ENCODE data around the gene SSR1. TPM values are rescaled to one million over a fixed set of nuclear protein-coding genes. Genes with fewer than 3 reads are reported as not detected.

The SSR1 gene
- total RNA-seq, 1 experiment from 2014 or later, result 102 TPM

DNA sequence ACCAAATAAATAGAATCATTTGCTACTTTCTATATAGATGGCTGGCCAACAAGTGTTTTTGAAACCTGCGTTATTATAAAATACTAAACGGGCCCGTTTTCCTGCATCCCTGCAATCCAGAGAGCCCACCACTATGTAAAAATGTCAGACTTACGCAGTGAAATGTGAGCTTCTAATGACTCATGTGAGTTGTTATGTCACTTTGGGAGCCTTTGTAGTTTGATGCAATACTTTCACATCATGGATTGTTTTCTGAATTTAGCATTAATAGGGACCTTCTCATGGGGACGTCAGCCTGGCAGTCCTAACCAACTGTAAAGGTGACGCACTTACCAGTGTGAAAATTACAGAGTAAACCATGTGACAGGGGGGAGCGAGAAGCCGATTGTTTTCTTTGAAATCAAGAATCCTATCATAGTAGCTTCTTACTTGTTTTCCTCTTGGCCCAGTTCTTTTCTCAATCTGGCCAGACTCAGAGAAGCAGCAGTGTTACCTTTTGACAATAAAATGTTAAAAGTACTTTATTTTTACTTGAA lies 75.3 kb downstream of the SSR1 start:
- no peaks in the 10 kb centered on the region for H3K9me3 ChIP-seq (ENCODE audit: control insufficient read depth, low read depth, low read length)
- no peak overlapping the region for H3K4me2 ChIP-seq (ENCODE audit: insufficient read depth, insufficient read length, low read length)
- H2BK15ac ChIP-seq (ENCODE audit: low read depth, low read length), result no peak overlapping the region
- H2BK120ac ChIP-seq (ENCODE audit: low read depth, low read length, poor library complexity, severe bottlenecking), result no peak overlapping the region
- H3K27me3 ChIP-seq (ENCODE audit: insufficient read depth, low read length), result no peaks in the 10 kb centered on the region
- no peaks in the 10 kb centered on the region for H3K9me3 Mint-ChIP-seq
- DNase-seq, result no peak
- H3K27me3 Mint-ChIP-seq (ENCODE audit: low read depth), result no peaks in the 10 kb centered on the region
- H2AK5ac ChIP-seq (ENCODE audit: insufficient read length, low read length), result no peak overlapping the region
- TF ChIP-seq, protein P1, sequence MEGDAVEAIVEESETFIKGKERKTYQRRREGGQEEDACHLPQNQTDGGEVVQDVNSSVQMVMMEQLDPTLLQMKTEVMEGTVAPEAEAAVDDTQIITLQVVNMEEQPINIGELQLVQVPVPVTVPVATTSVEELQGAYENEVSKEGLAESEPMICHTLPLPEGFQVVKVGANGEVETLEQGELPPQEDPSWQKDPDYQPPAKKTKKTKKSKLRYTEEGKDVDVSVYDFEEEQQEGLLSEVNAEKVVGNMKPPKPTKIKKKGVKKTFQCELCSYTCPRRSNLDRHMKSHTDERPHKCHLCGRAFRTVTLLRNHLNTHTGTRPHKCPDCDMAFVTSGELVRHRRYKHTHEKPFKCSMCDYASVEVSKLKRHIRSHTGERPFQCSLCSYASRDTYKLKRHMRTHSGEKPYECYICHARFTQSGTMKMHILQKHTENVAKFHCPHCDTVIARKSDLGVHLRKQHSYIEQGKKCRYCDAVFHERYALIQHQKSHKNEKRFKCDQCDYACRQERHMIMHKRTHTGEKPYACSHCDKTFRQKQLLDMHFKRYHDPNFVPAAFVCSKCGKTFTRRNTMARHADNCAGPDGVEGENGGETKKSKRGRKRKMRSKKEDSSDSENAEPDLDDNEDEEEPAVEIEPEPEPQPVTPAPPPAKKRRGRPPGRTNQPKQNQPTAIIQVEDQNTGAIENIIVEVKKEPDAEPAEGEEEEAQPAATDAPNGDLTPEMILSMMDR (conservative IDR thresholded peaks at IDR 0.05), result no peak
- no peak overlapping the region for H4K5ac ChIP-seq (ENCODE audit: insufficient read length, low read depth, low read length)
- H2BK5ac ChIP-seq (ENCODE audit: insufficient read length, low read length), result no peak overlapping the region
- no peak overlapping the region for H2BK20ac ChIP-seq (ENCODE audit: low read depth, low read length, poor library complexity, severe bottlenecking)
- H3K14ac ChIP-seq (ENCODE audit: insufficient read depth, low read length), result no peak overlapping the region
- peaks cover 2 to 8% (median 4%) of the 10 kb centered on the region in 3 experiments; a peak in 6 of 7 replicates for H3K36me3 Mint-ChIP-seq (ENCODE audit: insufficient read depth in 1 of 3, low read depth in 3 of 3)
- H3K23me2 ChIP-seq (ENCODE audit: insufficient read length, low read depth, low read length, poor library complexity, severe bottlenecking), result no peaks in the 10 kb centered on the region
- no peak overlapping the region for H3K4ac ChIP-seq (ENCODE audit: low read depth, low read length)
- H4K8ac ChIP-seq (replicated peaks; ENCODE audit: insufficient read length, low read depth, low read length), result no peak overlapping the region
- no peak overlapping the region for H3K9ac ChIP-seq (ENCODE audit: extremely low read depth, insufficient read length, low read length)
- no peaks in the 10 kb centered on the region for H3K79me1 ChIP-seq (ENCODE audit: insufficient read depth, low read depth, low read length, poor library complexity, severe bottlenecking)
- peaks cover 9% of the 10 kb centered on the region for H3K4me1 ChIP-seq (ENCODE audit: insufficient read depth, low read length)
- H3T11ph ChIP-seq (ENCODE audit: low read length), result no peak overlapping the region
- no peak overlapping the region for H2BK12ac ChIP-seq (ENCODE audit: insufficient read length, low read depth, low read length)
- no CpG with 5 or more reads among the region's 8 CpGs for WGBS (ENCODE audit: extremely low coverage, insufficient read length, low lambda C conversion rate)
- no peak overlapping the region for H3K4me3 Mint-ChIP-seq
- H4K91ac ChIP-seq (ENCODE audit: insufficient read length, low read depth, low read length), result no peak overlapping the region
- no peaks in the 10 kb centered on the region for H3K79me2 ChIP-seq (ENCODE audit: insufficient read depth, low read length)
- no peaks in the 10 kb centered on the region for H4K20me1 ChIP-seq (ENCODE audit: control insufficient read depth, insufficient read depth, insufficient read length)
- no peak overlapping the region for H3K23ac ChIP-seq (ENCODE audit: insufficient read length, low read depth, low read length)
- H3K4me1 Mint-ChIP-seq, result peaks cover 27 to 31% of the 10 kb centered on the region in 2 experiments
- H3K27ac ChIP-seq (ENCODE audit: insufficient read length, low read depth, low read length), result no peak overlapping the region
- no peak overlapping the region for H3K18ac ChIP-seq (ENCODE audit: insufficient read length, low read depth, low read length)
- H3K56ac ChIP-seq (ENCODE audit: insufficient read length, low read depth, low read length), result no peak overlapping the region
- H2AFZ ChIP-seq (ENCODE audit: low read length), result no peak overlapping the region
- H3K27ac Mint-ChIP-seq, result peak overlapping the region in 1 of 3 experiments; percentile 38; a peak in 1 of 7 replicates

Data from H9 (cell line).